GM18870 (cell line): ENCODE results near the gene TOP2B.

Experiments used
- ATAC-seq: cut with Tn5 transposase; IDR thresholded peaks from one replicate; pipeline ENCODE4 v1.9.1; 2021; ENCODE audit warnings: moderate library complexity; ENCODE audit not compliant: unreplicated experiment

The TOP2B gene

DNA sequence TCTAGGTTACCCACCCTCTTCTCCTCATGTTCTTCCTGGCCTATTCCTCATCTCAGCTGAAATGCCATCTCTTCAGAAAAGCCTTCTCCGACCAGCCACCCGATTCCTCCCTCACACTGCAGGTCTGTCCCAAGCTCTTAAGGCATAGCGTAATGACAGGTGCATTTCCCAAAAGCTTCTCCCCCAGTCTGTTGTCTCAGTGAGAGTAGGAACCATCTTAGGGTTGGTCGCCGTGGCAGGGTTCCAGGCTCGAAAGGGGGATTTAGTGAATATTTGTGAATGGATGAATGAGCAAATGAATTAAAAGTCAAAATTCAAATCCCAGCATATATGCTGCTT lies 78.6 kb downstream of the TOP2B start:
- ATAC-seq, result no peak

GRCh38 chr3:25585361-25586166 lies 79.1 kb downstream of the TOP2B start:
- no peak for ATAC-seq

- no peak for ATAC-seq
Observed at GRCh38 chr3:25584011-25584789, 80.5 kb downstream of the TOP2B start.

GRCh38 chr3:25583343-25583742 lies 81.4 kb downstream of the TOP2B start:
- ATAC-seq, result no peak

DNA sequence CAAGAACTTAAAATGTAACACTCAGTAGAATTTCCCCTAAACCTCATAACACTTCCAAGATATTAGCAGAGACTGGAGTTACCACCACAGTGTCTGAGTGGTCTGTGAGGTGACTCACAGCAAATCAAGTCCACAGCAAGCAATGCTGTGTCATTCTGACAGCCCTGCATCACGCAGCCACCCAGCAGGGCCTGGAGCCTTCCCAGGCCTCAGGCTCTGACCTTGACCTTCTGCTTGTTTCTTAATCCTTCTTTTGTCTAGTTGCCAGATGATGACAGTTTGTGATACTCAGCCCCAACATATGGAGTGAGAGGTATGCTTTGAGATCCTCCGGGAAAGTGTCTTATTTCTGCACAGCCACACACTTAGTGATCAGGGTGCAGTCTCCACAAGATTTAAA lies 82.5 kb downstream of the TOP2B start:
- no peak for ATAC-seq

- no peak for ATAC-seq
Observed at GRCh38 chr3:25581823-25582222, 82.9 kb downstream of the TOP2B start.

DNA sequence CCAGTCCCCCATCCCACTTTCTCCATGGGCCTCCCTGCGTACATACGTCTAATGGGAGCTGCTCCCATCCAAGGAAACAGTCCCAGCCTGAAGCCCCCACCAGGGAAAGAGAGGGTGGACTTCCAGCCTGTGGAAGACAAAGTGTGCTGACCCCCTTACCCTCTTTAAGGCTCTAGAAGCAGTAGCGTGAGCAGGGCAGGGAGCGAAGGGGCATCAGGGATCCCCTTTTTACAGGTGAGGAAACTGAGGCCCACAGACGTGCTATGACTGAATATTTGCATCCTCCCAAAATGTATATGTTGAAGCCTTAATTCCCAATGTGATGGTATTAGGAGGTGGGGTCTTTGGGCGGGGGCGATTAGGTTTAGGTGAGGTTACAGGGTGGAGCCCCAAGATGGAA lies 83.4 kb downstream of the TOP2B start:
- ATAC-seq, result no peak

DNA sequence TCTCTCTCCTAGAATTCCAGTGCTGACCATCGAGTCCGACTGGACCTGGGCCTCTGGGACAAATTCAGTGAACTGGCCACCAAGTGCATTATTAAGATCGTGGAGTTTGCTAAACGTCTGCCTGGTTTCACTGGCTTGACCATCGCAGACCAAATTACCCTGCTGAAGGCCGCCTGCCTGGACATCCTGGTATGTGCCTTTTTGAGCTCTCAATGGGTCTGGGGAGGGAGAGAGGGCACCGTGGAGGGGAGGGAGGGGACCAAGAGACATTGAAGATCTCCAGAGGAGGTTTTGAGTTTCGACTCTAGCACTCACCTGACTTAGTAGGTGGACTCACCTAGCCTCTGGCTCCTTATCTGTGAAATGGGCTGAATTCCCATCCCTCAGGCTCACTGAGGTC lies 84.2 kb downstream of the TOP2B start:
- no peak for ATAC-seq

- no peak for ATAC-seq
Observed at GRCh38 chr3:25578059-25578458, 86.6 kb downstream of the TOP2B start.

DNA sequence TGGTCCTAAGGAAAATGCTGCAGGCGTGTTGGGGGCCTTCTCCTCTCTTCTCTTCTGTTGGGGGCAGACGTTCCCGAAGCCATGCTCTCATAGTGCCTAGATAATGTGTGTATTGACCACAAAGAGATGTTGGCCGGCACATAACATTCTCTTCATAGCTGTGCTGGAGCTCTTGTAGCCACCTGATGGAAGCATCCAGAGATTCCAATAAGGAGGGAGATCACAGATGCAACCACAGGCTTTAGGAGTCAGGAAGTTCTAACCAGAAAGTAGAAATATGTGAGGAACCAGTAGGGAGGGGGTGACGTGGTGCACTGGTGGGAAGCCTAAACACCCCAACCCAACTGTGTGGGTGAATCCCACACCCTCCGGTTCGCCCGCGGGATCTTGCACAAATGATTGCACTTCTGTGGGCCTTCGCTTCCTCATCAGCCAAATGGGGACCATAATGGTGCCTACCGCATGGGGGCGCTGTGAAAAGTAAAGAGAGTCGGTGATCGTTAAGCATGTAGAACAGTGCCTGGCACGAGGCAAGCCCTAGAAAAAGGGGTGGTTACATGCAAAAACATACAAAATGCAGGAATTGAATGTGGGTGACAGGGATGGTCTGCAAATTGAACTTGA lies 87.8 kb downstream of the TOP2B start:
- no peak for ATAC-seq

DNA sequence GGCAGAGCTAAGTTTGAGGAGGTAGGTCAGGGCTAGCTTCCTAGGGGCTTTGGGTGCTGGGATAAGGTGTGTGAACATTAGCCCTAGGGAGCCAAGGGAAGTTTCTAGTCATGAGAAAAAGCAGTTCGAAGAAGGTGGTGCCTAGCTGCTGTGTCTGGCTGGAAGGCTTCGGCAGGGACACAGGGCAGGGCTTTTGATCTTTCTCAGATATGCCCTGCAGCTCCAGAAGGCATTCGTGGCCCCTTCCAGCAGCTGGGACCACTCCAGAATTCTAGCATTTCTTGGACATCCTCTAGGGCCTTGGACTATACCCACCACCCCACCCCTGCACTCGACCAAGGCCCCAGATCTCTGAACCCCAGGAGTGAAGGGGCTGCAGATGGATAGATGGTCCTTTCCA lies 88.6 kb downstream of the TOP2B start:
- ATAC-seq, result no peak

DNA sequence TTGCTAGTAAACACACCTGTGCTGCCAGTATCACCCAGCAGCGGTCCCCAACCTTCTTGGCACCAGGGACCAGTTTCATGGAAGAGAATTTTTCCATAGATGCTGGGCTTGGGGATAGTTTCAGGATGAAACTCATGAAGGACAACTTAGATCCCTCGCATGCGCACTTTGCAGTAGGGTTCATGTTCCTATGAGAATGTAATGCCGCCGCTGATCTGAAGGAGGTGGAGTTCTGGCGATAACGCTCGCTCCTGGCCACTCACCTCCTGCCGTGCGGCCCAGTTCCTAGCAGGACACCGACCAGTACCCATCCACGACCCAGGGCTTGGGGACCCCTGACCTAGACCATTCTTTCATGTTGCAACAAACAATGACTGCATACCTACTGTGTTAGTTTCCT lies 89.7 kb downstream of the TOP2B start:
- no peak for ATAC-seq

GRCh38 chr3:25574172-25574765 lies 90.4 kb downstream of the TOP2B start:
- no peak for ATAC-seq

GRCh38 chr3:25573386-25574171 lies 91.1 kb downstream of the TOP2B start:
- ATAC-seq, result no peak

DNA sequence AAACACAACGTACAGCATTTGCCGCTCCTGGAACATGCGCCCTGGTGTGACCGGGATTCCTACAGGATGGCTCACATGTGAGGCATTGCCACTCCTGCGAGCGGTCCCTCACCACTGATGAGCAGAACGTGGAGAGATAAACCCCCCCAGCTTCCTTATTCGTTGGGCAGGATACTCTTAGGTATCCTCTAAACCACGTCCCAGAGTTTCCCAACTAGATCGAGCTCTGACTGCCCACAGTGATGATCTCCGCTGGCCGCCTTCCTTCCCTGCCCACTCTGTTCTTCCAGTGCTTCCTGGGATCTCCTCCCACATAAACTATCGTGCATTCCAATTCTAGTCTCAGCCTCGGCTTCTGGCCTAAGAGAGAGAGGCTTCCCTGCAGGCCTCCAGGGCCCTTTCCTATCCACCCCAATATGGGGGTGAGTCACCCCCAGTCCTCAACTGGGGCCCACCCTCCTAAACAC lies 91.8 kb downstream of the TOP2B start:
- no peak for ATAC-seq

DNA sequence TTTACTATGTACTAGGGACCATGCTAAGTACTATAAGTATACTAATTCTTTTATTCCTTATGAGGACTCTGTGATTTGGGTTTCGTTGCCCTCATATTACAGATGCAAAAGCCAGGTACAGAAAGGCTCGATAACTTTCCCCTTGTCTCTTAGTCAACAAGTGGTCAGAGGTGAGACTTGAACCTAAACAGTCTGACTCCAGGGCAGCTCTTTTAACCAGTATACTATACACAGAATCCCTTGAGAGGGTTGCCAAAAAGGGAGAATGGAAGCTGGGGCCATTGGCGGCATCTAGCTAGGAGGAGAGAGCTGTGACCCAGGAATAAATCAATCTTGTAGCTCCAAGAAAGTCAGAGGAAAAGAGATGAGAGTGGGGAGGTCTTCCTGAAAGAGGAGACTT lies 92.4 kb downstream of the TOP2B start:
- no peak for ATAC-seq

DNA sequence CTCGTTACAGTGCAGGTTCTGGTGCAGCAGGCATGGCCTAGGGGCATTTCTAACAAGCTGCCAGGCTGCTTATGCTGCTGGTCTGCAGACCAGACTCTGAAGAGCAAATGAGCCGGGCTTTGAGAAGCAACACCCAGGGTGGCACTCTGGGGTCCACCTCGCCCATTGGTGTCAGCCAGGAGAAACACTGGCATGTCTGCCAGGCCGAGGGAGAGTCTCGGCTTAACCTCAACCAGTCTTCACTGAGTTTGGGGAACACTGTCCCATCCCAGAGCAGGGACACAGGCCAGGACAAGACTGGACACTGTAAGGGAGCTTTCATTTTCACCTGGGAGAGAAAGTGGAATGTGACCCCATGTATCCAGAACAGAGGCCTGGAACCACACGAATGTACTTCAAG lies 93.4 kb downstream of the TOP2B start:
- no peak for ATAC-seq

DNA sequence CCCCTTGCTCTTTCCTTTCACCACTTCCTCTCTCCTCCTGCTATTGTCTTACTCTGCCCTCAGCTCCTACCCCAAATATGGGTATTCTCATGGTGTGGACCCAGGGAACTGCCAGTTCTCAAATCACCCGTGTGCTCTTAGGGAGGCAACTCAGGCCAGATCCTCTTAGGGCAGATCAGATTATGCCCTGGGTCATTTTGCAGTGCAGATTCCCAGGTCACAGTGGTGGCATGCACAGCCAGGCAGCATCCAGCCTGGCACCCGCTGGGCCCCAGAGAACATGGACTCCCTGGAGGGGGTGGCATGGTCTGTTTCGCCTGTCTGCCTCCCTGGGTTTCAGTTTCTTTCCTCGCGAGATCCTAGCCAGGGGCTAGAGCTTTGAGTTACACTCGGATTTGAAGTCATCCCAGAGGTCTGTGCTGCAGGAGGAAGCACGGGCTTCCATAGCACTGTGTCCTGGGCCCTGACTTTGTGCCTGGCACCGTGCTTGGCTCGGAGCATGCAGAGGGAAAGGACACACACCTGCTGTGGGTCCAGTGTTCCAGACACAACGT lies 96.1 kb downstream of the TOP2B start:
- ATAC-seq, result no peak

GRCh38 chr3:25567806-25568524 lies 96.7 kb downstream of the TOP2B start:
- no peak for ATAC-seq

- no peak for ATAC-seq
Observed at GRCh38 chr3:25567388-25567787, 97.3 kb downstream of the TOP2B start.
